Lung (tissue), 12 donors: Measurements from ENCODE around the gene RANBP3L. TPM values are rescaled to one million over a fixed set of nuclear protein-coding genes. Genes with fewer than 3 reads are reported as not detected.

Experiments
- ATAC-seq: fragments of 200-7000 bp; cut with Tn5 transposase; one replicate; pipeline ENCODE4 v1.9.1; 2020; ENCODE audit warnings: moderate number of reproducible peaks; ENCODE audit not compliant: insufficient read depth, low FRiP score
- DNase-seq, 3 donors: peaks; one replicate each; pipeline ENCODE4 v3.0.0-alpha.2; 2013 to 2017
- H3K27ac ChIP-seq, 2 donors: one replicate each; pipeline ENCODE4 v1.5.1; 2013; ENCODE audit warnings: mild to moderate bottlenecking in 2 of 2, moderate library complexity in 2 of 2, control low read depth in 1 of 2, inconsistent platforms in 1 of 2, low read depth in 1 of 2, low read length in 1 of 2
- H3K27me3 ChIP-seq, 3 donors: one replicate each; pipeline ENCODE4 v1.5.1; 2013; ENCODE audit warnings: low read length in 2 of 3; ENCODE audit not compliant: control insufficient read depth in 3 of 3, insufficient read depth in 3 of 3
- H3K36me3 ChIP-seq, 4 donors: one replicate each; pipeline ENCODE4 v1.5.1; 2013; ENCODE audit warnings: low read length in 4 of 4, mild to moderate bottlenecking in 1 of 4, moderate library complexity in 1 of 4; ENCODE audit not compliant: control insufficient read depth in 4 of 4, insufficient read depth in 4 of 4
- H3K4me1 ChIP-seq, 5 donors: one replicate each; pipeline ENCODE4 v1.5.1; 2013; ENCODE audit warnings: low read length in 5 of 5, mild to moderate bottlenecking in 2 of 5, moderate library complexity in 1 of 5; ENCODE audit not compliant: control insufficient read depth in 5 of 5, insufficient read depth in 5 of 5
- H3K4me3 ChIP-seq: one replicate; pipeline ENCODE4 v1.5.1; 2013; ENCODE audit warnings: mild to moderate bottlenecking, control low read depth, moderate library complexity
- H3K9ac ChIP-seq, 2 donors: one replicate each; pipeline ENCODE4 v1.5.1; 2013; ENCODE audit warnings: low read length in 2 of 2, control low read depth in 1 of 2; ENCODE audit not compliant: insufficient read depth in 1 of 2
- H3K9me3 ChIP-seq, 4 donors: one replicate each; pipeline ENCODE4 v1.5.1; 2013; ENCODE audit warnings: low read length in 3 of 4, mild to moderate bottlenecking in 1 of 4, moderate library complexity in 1 of 4; ENCODE audit not compliant: control insufficient read depth in 4 of 4, insufficient read depth in 3 of 4
- WGBS, 2 donors: extraction: QIAGEN DNeasy Blood & Tissue Kit; methylation state at CpG; one replicate each; pipeline ENCODE4 v1.1.7; 2013; 5-methylcytosine and 5-hydroxymethylcytosine counted together
- polyA plus RNA-seq, 2 donors: library from polyadenylated mRNA; stranded (reverse); fragments of 200-250 nt; gene quantifications; one replicate each; pipeline ENCODE4 v1.2.1, GENCODE V29; 2013
- total RNA-seq, 2 donors: library from RNA; depleted of rRNA in 1 of 2; stranded (reverse); fragments of >200 nt in 1 of 2; gene quantifications; one replicate each; pipeline ENCODE4 v1.2.1, GENCODE V29; 2014 to 2021
- TF ChIP-seq, protein P1 (sequence below): IDR thresholded peaks from 2 replicates; pipeline ENCODE4 v1.5.1; 2012; ENCODE audit warnings: mild to moderate bottlenecking; ENCODE audit errors: control extremely low read depth, extremely low read depth
- donor health status: control.
- donor health status: control.
- donor health status: Bipolar disorder and iron deficiency.
- donor health status: healthy.
- donor health status: DM: yes; HTN: yes; CAD: no.

Gene RANBP3L
- total and polyA plus RNA-seq, 4 donors = 0.08 to 2.3 (median 0.66) TPM

DNA sequence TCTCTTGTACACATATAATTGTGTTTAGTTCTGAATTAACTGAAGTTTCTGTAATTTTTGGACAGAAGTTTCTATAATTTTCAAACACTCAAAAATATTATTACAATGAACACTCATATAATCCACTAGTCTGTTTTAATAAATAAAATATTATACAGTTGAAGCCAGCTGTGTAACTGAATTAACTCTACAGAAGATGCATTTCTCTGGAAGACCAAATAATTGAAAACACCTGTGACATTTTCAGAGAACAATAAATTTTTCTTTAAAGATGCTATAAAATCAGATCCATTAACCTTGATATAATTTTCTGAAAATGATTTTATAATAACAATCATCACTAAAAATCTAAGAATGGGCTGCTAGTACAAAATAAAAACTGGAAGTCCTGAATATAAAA is 74.7 kb downstream of the RANBP3L start:
- Histone ChIP-seq H3K4me3 (no peak overlapping the region), H3K27ac (no peak overlapping the region), H3K27me3 (no peaks in the 10 kb centered on the region), H3K9me3 (no peaks in the 10 kb centered on the region), H3K4me1 (peaks cover 0 to 12% (median 0%) of the 10 kb centered on the region in 5 donors), H3K9ac (no peak overlapping the region), H3K36me3 (peaks cover 2 to 16% (median 6%) of the 10 kb centered on the region in 4 donors)
- DNase-seq (no peak), ATAC-seq (no peak)
- TF ChIP-seq, protein P1, sequence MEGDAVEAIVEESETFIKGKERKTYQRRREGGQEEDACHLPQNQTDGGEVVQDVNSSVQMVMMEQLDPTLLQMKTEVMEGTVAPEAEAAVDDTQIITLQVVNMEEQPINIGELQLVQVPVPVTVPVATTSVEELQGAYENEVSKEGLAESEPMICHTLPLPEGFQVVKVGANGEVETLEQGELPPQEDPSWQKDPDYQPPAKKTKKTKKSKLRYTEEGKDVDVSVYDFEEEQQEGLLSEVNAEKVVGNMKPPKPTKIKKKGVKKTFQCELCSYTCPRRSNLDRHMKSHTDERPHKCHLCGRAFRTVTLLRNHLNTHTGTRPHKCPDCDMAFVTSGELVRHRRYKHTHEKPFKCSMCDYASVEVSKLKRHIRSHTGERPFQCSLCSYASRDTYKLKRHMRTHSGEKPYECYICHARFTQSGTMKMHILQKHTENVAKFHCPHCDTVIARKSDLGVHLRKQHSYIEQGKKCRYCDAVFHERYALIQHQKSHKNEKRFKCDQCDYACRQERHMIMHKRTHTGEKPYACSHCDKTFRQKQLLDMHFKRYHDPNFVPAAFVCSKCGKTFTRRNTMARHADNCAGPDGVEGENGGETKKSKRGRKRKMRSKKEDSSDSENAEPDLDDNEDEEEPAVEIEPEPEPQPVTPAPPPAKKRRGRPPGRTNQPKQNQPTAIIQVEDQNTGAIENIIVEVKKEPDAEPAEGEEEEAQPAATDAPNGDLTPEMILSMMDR = no peak

DNA sequence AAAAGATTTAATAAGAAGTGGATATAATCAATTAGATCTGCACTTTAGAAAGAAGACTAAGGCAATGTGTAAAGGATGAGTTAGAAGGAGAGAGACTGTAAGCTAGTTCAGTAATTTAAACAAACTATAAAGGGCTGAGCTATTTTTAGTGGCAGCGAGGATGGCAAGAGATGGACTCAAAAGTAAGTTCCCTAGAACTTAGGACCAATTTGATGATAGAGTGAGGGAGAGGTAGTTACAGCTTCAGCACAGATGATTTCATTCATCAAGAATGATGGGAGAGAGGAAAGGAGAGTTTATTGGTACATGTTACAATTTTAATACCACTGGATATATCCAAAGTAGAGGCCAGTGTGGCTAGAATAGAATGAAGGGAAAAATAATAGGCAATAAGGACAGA is 79.1 kb downstream of the RANBP3L start:
- ATAC-seq (no peak), DNase-seq (no peak)
- Histone ChIP-seq H3K9ac (no peak overlapping the region), H3K27ac (no peak overlapping the region), H3K4me3 (no peak overlapping the region), H3K9me3 (peaks cover 0 to 2% (median 0%) of the 10 kb centered on the region in 4 donors), H3K36me3 (peaks cover 6 to 28% (median 11%) of the 10 kb centered on the region in 4 donors), H3K27me3 (no peaks in the 10 kb centered on the region), H3K4me1 (peaks cover 0 to 4% (median 0%) of the 10 kb centered on the region in 5 donors)
- TF ChIP-seq, protein P1 = no peak
- 90 to 97% methylated on average over 1 of the region's 1 CpG for WGBS, 2 donors

DNA sequence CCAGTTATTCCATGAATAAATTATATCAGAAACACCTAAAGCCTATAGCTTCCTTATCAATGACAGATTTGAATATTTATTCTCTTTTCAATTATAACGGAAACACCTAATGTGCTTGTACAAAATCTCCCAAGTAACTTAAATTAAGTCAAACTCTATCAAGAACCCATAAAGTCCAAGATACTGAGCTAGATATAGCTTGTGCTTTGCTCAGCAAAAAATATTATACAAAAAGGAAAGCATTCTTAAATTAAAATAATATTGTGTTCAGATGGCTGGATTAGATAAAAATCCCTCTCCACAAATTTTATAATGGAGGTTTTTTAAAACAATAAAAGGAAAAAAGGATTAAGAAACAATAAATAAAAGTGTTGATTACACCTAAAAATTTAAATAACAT is 83.7 kb downstream of the RANBP3L start:
- TF ChIP-seq, protein P1 = no peak
- H3K4me3 ChIP-seq = no peak overlapping the region
- WGBS, 2 donors = 97 to 100% methylated on average over 1 of the region's 1 CpG
- H3K27ac ChIP-seq = no peak overlapping the region
- H3K36me3 ChIP-seq = peaks cover 5 to 25% (median 8%) of the 10 kb centered on the region in 4 donors
- peaks cover 0 to 4% (median 0%) of the 10 kb centered on the region in 5 donors for H3K4me1 ChIP-seq
- no peak for ATAC-seq
- peaks cover 0 to 2% (median 0%) of the 10 kb centered on the region in 4 donors for H3K9me3 ChIP-seq
- no peak for DNase-seq
- H3K27me3 ChIP-seq = no peaks in the 10 kb centered on the region
- no peak overlapping the region for H3K9ac ChIP-seq

DNA sequence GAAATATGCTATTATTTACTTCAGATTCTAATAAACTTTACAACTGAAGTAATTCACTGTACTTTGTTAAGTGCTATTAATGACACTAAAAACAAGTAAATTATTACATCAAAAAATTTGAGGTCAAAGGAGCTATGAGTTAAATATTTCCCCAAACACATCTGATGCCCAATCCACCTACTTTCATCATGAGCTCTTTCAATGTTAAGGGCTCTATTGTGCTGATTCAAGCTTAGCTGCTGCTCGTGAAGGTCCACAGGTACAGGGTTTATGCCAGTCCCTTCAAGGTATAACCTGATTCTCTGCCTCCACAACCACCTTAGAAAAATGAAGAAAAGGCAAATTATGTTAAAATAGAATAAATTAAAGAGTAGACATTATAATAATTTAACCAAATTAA is 84.1 kb downstream of the RANBP3L start:
- peaks cover 7 to 29% (median 11%) of the 10 kb centered on the region in 4 donors for H3K36me3 ChIP-seq
- WGBS, 2 donors = 80 to 93% methylated on average over 1 of the region's 1 CpG

More for the DNA sequence above, 84.1 kb downstream of the RANBP3L start:
- no peak for ATAC-seq
- Histone ChIP-seq H3K9me3 (peaks cover 0 to 2% (median 0%) of the 10 kb centered on the region in 4 donors), H3K9ac (no peak overlapping the region), H3K4me1 (peaks cover 0 to under 1% (median 0%) of the 10 kb centered on the region in 5 donors), H3K4me3 (no peak overlapping the region), H3K27me3 (no peaks in the 10 kb centered on the region), H3K27ac (no peak overlapping the region)
- DNase-seq = no peak
- TF ChIP-seq, protein P1 = no peak
